WTC11 (cell line): ENCODE data around the gene SDCCAG8. TPM values are rescaled to one million over a fixed set of nuclear protein-coding genes. Genes with fewer than 3 reads are reported as not detected.

Experiments used
- ATAC-seq: fragments of 200-7000 bp; cut with Tn5 transposase; 2 replicates; pipeline ENCODE4 v1.10.0; 2021; ENCODE audit warnings: mild to moderate bottlenecking, moderate library complexity
- CTCF ChIA-PET: fragments of 300-600 bp; sonication (Branson Sonifier 250); formaldehyde crosslinking; loops from one replicate; lab custom pipeline; 2021; ENCODE audit warnings: antibody characterized with exemption; lab: Charles Lee
- POLR2A ChIA-PET: fragments of 350-600 bp; sonication (Branson Sonifier 250); formaldehyde crosslinking; loops from one replicate; lab custom pipeline; 2021; ENCODE audit warnings: antibody characterized with exemption; lab: Charles Lee
- DNase-seq: peaks from one replicate; pipeline ENCODE4 v3.0.0; 2021; ENCODE audit warnings: low spot score
- H3K27ac Mint-ChIP-seq: 2 replicates; pipeline ENCODE4 v1.8.0; 2021; ENCODE audit warnings: mixed read lengths
- H3K27me3 Mint-ChIP-seq: 2 replicates; pipeline ENCODE4 v1.8.0; 2021; ENCODE audit warnings: low read depth, mild to moderate bottlenecking, moderate library complexity, mixed read lengths
- H3K36me3 Mint-ChIP-seq: 2 replicates; pipeline ENCODE4 v1.8.0; 2021; ENCODE audit warnings: mixed read lengths
- H3K4me1 Mint-ChIP-seq: 2 replicates; pipeline ENCODE4 v1.8.0; 2022; ENCODE audit warnings: mixed read lengths
- H3K4me3 Mint-ChIP-seq: 2 replicates; pipeline ENCODE4 v1.8.0; 2021; ENCODE audit warnings: mild to moderate bottlenecking, moderate library complexity, mixed read lengths
- H3K9me3 Mint-ChIP-seq: 2 replicates; pipeline ENCODE4 v1.8.0; 2021; ENCODE audit warnings: mixed read lengths
- CBFB ChIP-seq: sonication (generic); formaldehyde crosslinking; IDR thresholded peaks from 2 replicates; pipeline ENCODE4 v1.8.1; 2022; ENCODE audit warnings: mild to moderate bottlenecking, low read depth, missing genetic modification reagents
- ELF4 ChIP-seq: sonication (generic); formaldehyde crosslinking; IDR thresholded peaks from 2 replicates; pipeline ENCODE4 v1.8.1; 2022; ENCODE audit warnings: low read depth, mild to moderate bottlenecking, moderate library complexity, missing genetic modification reagents
- EMX1 ChIP-seq: fragments of 250-450 bp; sonication (Bioruptor Pico); IDR thresholded peaks from 2 replicates; pipeline ENCODE4 v1.8.0; 2021; ENCODE audit warnings: mild to moderate bottlenecking
- HMGXB4 ChIP-seq: sonication (generic); formaldehyde crosslinking; IDR thresholded peaks from 2 replicates; pipeline ENCODE4 v1.8.1; 2023; ENCODE audit warnings: mild to moderate bottlenecking, moderate library complexity, missing genetic modification reagents
- MLX ChIP-seq: sonication (generic); formaldehyde crosslinking; IDR thresholded peaks from 2 replicates; pipeline ENCODE4 v1.8.1; 2023; ENCODE audit warnings: mild to moderate bottlenecking, missing genetic modification reagents, moderate library complexity
- NFATC4 ChIP-seq: fragments of 250-450 bp; sonication (Bioruptor Pico); IDR thresholded peaks from 2 replicates; pipeline ENCODE4 v1.9.0; 2021; ENCODE audit warnings: mild to moderate bottlenecking
- NFYB ChIP-seq: sonication (generic); formaldehyde crosslinking; conservative IDR thresholded peaks from 2 replicates; pipeline ENCODE4 v1.8.0; 2022; ENCODE audit warnings: low read depth, missing genetic modification reagents
- NR1H2 ChIP-seq: sonication (generic); formaldehyde crosslinking; IDR thresholded peaks from 2 replicates; pipeline ENCODE4 v1.9.0; 2021; ENCODE audit warnings: mild to moderate bottlenecking, moderate library complexity, missing genetic modification reagents
- PRRX2 ChIP-seq: fragments of 250-450 bp; sonication (Bioruptor Pico); IDR thresholded peaks from 2 replicates; pipeline ENCODE4 v1.8.0; 2021; ENCODE audit warnings: mild to moderate bottlenecking
- SOX15 ChIP-seq: fragments of 250-450 bp; sonication (Bioruptor Pico); IDR thresholded peaks from 2 replicates; pipeline ENCODE4 v1.9.0; 2021; ENCODE audit warnings: mild to moderate bottlenecking
- STAT6 ChIP-seq: sonication (generic); formaldehyde crosslinking; conservative IDR thresholded peaks from 2 replicates; pipeline ENCODE4 v1.8.1; 2023; ENCODE audit warnings: mild to moderate bottlenecking, low read depth, missing genetic modification reagents, moderate library complexity
- TEAD1 ChIP-seq: sonication (generic); formaldehyde crosslinking; IDR thresholded peaks from 2 replicates; pipeline ENCODE4 v1.8.0; 2022; ENCODE audit warnings: mild to moderate bottlenecking, missing genetic modification reagents
- ZBTB21 ChIP-seq: sonication (generic); formaldehyde crosslinking; IDR thresholded peaks from 2 replicates; pipeline ENCODE4 v1.8.1; 2023; ENCODE audit warnings: mild to moderate bottlenecking, missing genetic modification reagents, borderline replicate concordance
- ZBTB43 ChIP-seq: sonication (generic); formaldehyde crosslinking; IDR thresholded peaks from 2 replicates; pipeline ENCODE4 v1.8.1; 2023; ENCODE audit warnings: mild to moderate bottlenecking, missing genetic modification reagents
- ZNF416 ChIP-seq: fragments of 250-450 bp; sonication (Bioruptor Pico); IDR thresholded peaks from 2 replicates; pipeline ENCODE4 v1.9.0; 2021; ENCODE audit warnings: mild to moderate bottlenecking, inconsistent platforms
- ZNF512 ChIP-seq: sonication (generic); formaldehyde crosslinking; IDR thresholded peaks from 2 replicates; pipeline ENCODE4 v1.8.1; 2022; ENCODE audit warnings: missing genetic modification reagents, borderline replicate concordance
- ZNF671 ChIP-seq: fragments of 250-450 bp; sonication (Bioruptor Pico); IDR thresholded peaks from 2 replicates; pipeline ENCODE4 v1.8.0; 2021; ENCODE audit warnings: mild to moderate bottlenecking
- total RNA-seq: library from RNA; stranded (reverse); gene quantifications from 3 replicates; pipeline ENCODE4 v1.2.3, GENCODE V29; 2021
- TF ChIP-seq, protein P1 (sequence below): sonication (generic); formaldehyde crosslinking; IDR thresholded peaks from 2 replicates; pipeline ENCODE4 v1.8.0; 2023; ENCODE audit warnings: missing genetic modification reagents

SDCCAG8 gene
- total RNA-seq, 1 experiment from 2014 or later = 44.3 TPM

DNA sequence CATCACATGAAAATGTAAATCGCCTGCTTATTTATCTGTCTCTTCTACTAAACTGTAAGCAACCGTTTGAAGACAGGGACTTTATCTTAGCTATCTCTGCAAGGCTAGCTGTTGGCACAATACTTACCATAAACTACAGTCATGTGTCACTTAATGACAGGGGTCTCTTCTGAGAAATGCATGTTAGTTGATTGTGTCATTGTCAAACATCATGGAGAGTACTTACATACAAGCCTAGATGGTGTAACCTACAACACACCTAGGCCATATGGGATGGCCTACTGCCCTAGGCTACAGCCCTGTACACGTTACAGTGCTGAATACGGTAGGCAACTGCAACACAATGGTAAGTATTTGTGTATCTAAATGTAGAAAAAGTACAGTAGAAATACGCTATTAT, 267.9 kb downstream of the SDCCAG8 start:
- Mint-ChIP-seq H3K9me3 (peaks cover 14% of the 10 kb centered on the region), H3K4me3 (no peak overlapping the region), H3K27me3 (no peaks in the 10 kb centered on the region), H3K27ac (no peak overlapping the region), H3K4me1 (peaks cover 27% of the 10 kb centered on the region), H3K36me3 (peaks cover 12% of the 10 kb centered on the region)
- DNase-seq (no peak), ATAC-seq (no peak)
- ChIA-PET POLR2A (interaction anchor here (0.6 kb wide), 1 partner anchor 153 kb away, joined by 5 read pairs; no protein-coding TSS in a partner anchor), CTCF (interaction anchor here (1.7 kb wide), 1 partner anchor 48 kb away, joined by 4 read pairs; no protein-coding TSS in a partner anchor)
- TF ChIP-seq HMGXB4 (CRISPR knock-in tag) (no peak), NR1H2 (CRISPR knock-in tag) (no peak)

GRCh38 chr1:243525085-243525487, 269.2 kb downstream of the SDCCAG8 start:
- ChIA-PET CTCF (interaction anchor here (1.2 kb wide), 1 partner anchor 33 kb away, joined by 4 read pairs; no protein-coding TSS in a partner anchor), POLR2A (no interaction called here)
- DNase-seq (no peak), ATAC-seq (no peak)
- H3K27me3 Mint-ChIP-seq = no peaks in the 10 kb centered on the region
- peak overlapping the region; percentile 43; the same call in 1 of the 2 replicates for H3K27ac Mint-ChIP-seq
- peaks cover 33% of the 10 kb centered on the region for H3K4me1 Mint-ChIP-seq
- peaks cover 15% of the 10 kb centered on the region for H3K36me3 Mint-ChIP-seq
- no peak overlapping the region for H3K4me3 Mint-ChIP-seq
- H3K9me3 Mint-ChIP-seq = peaks cover 19% of the 10 kb centered on the region
- TF ChIP-seq ZBTB43 (CRISPR knock-in tag) (no peak), PRRX2 (CRISPR knock-in tag) (no peak), TEAD1 (CRISPR knock-in tag) (no peak), SOX15 (CRISPR knock-in tag) (no peak), NFYB (CRISPR knock-in tag) (no peak), ELF4 (no peak), CBFB (no peak), STAT6 (CRISPR knock-in tag) (no peak), NFATC4 (CRISPR knock-in tag) (no peak), ZNF671 (no peak), EMX1 (CRISPR knock-in tag) (no peak), ZNF416 (no peak), ZBTB21 (CRISPR knock-in tag) (no peak), ZNF512 (CRISPR knock-in tag) (no peak), MLX (CRISPR knock-in tag) (no peak)
- TF ChIP-seq, protein P1, sequence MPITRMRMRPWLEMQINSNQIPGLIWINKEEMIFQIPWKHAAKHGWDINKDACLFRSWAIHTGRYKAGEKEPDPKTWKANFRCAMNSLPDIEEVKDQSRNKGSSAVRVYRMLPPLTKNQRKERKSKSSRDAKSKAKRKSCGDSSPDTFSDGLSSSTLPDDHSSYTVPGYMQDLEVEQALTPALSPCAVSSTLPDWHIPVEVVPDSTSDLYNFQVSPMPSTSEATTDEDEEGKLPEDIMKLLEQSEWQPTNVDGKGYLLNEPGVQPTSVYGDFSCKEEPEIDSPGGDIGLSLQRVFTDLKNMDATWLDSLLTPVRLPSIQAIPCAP (CRISPR knock-in tag) = no peak
